Esophagus squamous epithelium (tissue), 4 donors: ENCODE results near the gene KIZ.

Experiments used
- POLR2A ChIP-seq, 4 donors: fragments of 450-650 bp; IDR thresholded peaks; one replicate each; pipeline ENCODE4 v1.6.1; 2017; ENCODE audit warnings: antibody characterized with exemption in 4 of 4, mild to moderate bottlenecking in 4 of 4, moderate library complexity in 3 of 4
- TF ChIP-seq, protein P1 (sequence below), 6 experiments: fragments of 450-650 bp in 4 of 6; fragments of 200-600 bp in 2 of 6; sonication (generic) in 2 of 6; IDR thresholded peaks; one replicate each; pipeline ENCODE4 v1.5.1; 2016 to 2019; ENCODE audit warnings: antibody characterized with exemption in 6 of 6, mild to moderate bottlenecking in 4 of 6, moderate library complexity in 4 of 6

DNA sequence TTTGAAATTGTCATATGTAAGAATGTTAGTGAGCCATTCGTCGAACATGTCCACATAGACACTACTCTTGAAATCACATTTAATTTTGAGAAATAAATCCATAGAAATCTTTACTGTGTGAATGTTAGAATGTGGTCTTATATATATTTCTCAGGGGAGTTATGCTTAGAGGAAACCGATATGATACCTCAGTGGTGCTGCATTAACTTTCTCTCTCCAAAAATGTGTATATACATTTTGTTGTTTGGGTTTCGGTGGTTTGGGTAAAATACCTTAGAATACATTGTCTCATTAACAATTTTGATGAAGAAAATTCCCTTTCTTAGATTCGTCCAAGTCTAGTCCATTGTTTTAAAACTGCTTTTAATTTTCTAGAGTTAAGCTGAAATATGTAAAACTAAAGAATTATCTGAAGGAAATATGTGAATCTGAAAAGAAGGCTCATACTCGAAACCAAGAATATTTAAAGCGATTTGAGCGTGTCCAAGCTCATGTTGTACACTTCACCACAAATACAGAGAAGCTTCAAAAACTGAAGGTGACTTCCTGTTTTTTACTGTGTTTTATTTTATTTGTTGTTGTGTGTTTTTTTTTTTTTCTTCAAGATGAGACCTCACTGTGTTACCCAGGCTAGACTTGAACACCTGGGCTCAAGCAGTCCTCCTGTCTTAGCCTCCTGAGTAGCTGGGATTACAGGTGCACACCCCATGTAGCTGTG lies 10.3 kb downstream of the KIZ start:
- no peak for TF ChIP-seq POLR2A (IDR thresholded peaks at IDR 0.05)
- TF ChIP-seq, protein P1, sequence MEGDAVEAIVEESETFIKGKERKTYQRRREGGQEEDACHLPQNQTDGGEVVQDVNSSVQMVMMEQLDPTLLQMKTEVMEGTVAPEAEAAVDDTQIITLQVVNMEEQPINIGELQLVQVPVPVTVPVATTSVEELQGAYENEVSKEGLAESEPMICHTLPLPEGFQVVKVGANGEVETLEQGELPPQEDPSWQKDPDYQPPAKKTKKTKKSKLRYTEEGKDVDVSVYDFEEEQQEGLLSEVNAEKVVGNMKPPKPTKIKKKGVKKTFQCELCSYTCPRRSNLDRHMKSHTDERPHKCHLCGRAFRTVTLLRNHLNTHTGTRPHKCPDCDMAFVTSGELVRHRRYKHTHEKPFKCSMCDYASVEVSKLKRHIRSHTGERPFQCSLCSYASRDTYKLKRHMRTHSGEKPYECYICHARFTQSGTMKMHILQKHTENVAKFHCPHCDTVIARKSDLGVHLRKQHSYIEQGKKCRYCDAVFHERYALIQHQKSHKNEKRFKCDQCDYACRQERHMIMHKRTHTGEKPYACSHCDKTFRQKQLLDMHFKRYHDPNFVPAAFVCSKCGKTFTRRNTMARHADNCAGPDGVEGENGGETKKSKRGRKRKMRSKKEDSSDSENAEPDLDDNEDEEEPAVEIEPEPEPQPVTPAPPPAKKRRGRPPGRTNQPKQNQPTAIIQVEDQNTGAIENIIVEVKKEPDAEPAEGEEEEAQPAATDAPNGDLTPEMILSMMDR (IDR thresholded peaks at IDR 0.05), result no peak
